Muscle of leg (tissue), 11 donors: Measurements from ENCODE around the gene EYS. TPM values are rescaled to one million over a fixed set of nuclear protein-coding genes. Genes with fewer than 3 reads are reported as not detected.
"Not testable (repeated sequence)": the region's sequence is repeated elsewhere in the genome, so short reads cannot be mapped to it uniquely, and the experiment has no call there.

ENCODE experiments used
- DNase-seq: peaks from one replicate; pipeline ENCODE4 v3.0.0; 2013
- H3K27ac ChIP-seq: one replicate; pipeline ENCODE4 v1.5.1; 2013; ENCODE audit warnings: mild to moderate bottlenecking, low read length, control low read depth
- H3K27me3 ChIP-seq: one replicate; pipeline ENCODE4 v1.6.1; 2013; ENCODE audit warnings: low read length; ENCODE audit not compliant: control insufficient read depth, insufficient read depth
- H3K36me3 ChIP-seq: one replicate; pipeline ENCODE4 v1.6.1; 2013; ENCODE audit warnings: low read length; ENCODE audit not compliant: control insufficient read depth, insufficient read depth
- H3K4me1 ChIP-seq: one replicate; pipeline ENCODE4 v1.6.1; 2013; ENCODE audit warnings: low read length; ENCODE audit not compliant: control insufficient read depth, insufficient read depth
- H3K4me3 ChIP-seq: one replicate; pipeline ENCODE4 v1.5.1; 2013; ENCODE audit warnings: low read length, control low read depth
- H3K9me3 ChIP-seq: replicated peaks from 2 replicates; pipeline ENCODE4 v1.6.1; 2013; ENCODE audit warnings: low read depth, low read length; ENCODE audit not compliant: control insufficient read depth
- WGBS: methylation state at CpG from one replicate; pipeline ENCODE4 v1.1.5; 2013; ENCODE audit warnings: missing lambda C conversion rate; ENCODE audit not compliant: insufficient coverage; 5-methylcytosine and 5-hydroxymethylcytosine counted together
- polyA plus RNA-seq, 8 donors: library from polyadenylated mRNA; unstranded; fragments of 120-200 nt; gene quantifications; one replicate each; pipeline versions ENCODE4 v1.2.1 to v1.2.3, GENCODE V29; 2013; ENCODE audit warnings: inconsistent platforms in 1 of 8, low replicate concordance in 1 of 8; ENCODE audit not compliant: insufficient read length in 8 of 8, insufficient read depth in 1 of 8
- total RNA-seq: library from RNA; stranded (reverse); fragments of 120-200 nt; gene quantifications from one replicate; pipeline ENCODE4 v1.2.4, GENCODE V29; 2013

The EYS gene
- total and polyA plus RNA-seq, 9 donors: 0.24 to 1.1 (median 0.66) TPM

DNA sequence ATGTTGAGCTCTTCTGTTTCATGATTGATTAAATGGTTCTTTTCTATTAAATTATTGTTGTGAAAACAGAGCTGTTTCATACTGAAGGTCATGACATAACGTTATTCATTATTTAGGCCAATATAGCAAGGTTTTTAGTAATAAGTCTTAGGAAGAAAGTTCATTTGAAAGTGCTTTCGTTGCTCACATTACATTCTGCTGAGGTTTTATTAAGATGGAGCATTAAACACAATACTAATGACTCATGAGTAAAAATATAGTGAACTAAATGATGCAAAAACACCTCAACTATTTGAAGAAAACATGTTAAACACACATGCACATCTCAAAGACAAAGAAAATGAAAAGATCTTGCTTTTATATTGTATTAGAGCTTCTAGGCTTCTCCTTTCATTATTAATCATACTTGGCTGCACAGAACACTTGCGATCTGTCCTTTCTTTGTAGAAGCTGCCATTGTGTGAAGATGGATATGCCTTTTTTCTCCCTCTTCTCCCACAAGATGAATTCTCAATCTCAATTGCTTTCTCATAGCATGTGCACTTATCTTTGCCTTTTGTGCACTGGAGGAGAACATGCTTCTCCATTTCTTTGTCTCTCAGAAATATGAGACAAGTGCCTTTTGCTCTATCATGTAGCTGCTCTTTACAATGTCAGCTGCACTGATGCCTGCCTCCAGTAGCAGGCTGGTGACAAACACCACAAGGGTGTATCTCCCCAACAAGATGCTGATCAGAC lies 1759.1 kb downstream of the EYS start:
- Histone ChIP-seq H3K9me3 (no peaks in the 10 kb centered on the region), H3K36me3 (no peaks in the 10 kb centered on the region), H3K4me1 (no peaks in the 10 kb centered on the region), H3K4me3 (no peak overlapping the region), H3K27ac (no peak overlapping the region), H3K27me3 (no peaks in the 10 kb centered on the region)
- no CpG with 5 or more reads among the region's 3 CpGs for WGBS
- no peak for DNase-seq

DNA sequence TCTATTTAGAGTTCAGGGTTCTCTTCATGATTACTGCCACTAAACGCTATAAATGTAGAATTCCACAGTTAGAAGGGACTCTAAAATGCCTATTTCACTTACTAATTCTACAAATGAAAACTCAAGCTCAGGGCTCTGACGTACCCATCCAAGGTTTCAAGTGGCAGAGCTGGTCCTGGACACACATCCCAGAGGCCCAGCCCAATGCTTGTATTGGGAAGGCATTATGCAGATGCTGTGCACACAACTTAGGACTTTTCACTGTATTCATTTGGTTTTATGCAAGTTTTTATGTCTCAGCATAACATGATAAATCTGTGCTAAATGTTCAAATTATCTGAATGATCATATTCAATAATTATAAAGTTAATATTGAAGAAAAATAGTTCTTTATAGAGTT lies 1761.0 kb downstream of the EYS start:
- Histone ChIP-seq H3K36me3 (no peaks in the 10 kb centered on the region), H3K27me3 (no peaks in the 10 kb centered on the region), H3K9me3 (no peaks in the 10 kb centered on the region), H3K4me3 (no peak overlapping the region), H3K4me1 (no peaks in the 10 kb centered on the region), H3K27ac (no peak overlapping the region)
- WGBS: 100% methylated on average over 1 of the region's 2 CpGs
- DNase-seq: no peak

DNA sequence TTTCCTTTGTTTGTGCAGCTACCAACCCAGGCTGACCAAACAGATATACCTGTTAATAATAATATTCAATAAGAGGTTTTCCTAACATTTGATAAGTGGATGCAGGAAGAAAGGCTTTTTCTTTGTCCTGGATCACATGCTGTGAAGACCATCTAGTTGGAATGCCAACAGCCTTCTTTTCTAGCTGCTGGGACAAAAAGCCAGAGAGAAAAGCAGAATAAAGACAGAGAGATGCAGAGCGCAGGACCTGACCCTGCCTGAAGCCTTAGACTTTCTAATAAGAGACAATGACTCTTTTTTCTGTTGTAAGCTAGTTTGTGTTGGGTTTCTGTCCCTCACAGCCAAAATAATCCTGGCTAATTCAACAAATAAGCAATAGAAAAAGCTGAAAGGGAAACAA lies 1763.2 kb downstream of the EYS start:
- Histone ChIP-seq H3K27me3 (no peaks in the 10 kb centered on the region), H3K9me3 (no peaks in the 10 kb centered on the region), H3K27ac (no peak overlapping the region), H3K4me1 (no peaks in the 10 kb centered on the region), H3K4me3 (no peak overlapping the region), H3K36me3 (no peaks in the 10 kb centered on the region)
- WGBS: no CpG with 5 or more reads among the region's 1 CpG
- DNase-seq: no peak

DNA sequence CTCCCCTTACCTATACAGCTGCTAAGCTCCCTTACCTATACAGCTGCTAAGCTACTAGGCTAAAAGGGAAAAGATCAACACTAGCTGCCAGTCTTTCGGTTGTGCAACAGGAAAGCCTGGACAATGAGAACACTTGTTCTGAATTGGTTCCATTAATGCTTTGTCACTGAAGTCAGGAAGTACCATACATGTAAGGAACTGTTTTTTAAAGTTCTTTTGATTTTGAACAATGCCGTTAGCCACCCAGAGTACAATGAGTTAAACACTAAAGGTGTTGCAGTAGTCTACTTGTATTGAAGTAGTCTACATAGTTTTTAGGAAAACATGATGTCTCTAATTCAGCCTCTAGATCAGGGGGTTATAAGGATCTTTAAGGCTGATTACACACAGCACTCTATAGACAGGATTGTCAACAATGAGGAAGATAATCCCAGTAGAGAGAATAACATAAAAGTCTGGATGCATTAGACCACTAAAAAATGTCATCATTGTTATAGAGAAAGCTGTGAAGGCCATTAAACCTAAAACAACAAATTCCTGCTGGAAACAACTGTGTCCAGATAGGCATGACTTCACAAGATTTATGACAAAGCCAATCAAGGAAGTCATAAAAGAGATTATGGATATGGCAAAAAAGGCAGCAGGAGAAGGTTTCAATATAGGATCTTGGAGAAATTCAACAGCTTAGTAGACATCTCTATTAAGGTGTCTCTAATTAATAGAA lies 1765.1 kb downstream of the EYS start:
- Histone ChIP-seq H3K36me3 (no peaks in the 10 kb centered on the region), H3K27ac (no peak overlapping the region), H3K4me1 (no peaks in the 10 kb centered on the region), H3K9me3 (no peaks in the 10 kb centered on the region), H3K4me3 (no peak overlapping the region), H3K27me3 (no peaks in the 10 kb centered on the region)
- DNase-seq: no peak
- 86% methylated on average over 1 of the region's 2 CpGs for WGBS

DNA sequence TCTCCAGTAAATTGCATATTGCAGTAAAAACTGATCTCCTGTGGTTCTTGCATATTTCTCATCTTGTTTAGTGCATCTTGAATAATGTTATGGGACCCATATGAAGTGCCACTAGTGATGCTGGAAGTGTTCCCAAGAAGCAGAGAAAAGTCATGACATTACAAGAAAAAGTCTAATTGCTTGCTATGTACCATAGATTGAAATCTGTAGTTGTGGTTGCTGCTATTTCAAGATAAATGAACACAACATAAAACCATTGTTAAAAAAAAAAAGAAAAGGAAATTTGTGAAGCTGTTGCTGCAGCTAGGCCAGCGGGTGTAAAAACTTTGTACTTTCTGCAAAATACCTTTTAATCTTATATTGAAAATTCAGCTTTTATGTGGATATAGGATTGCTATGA lies 1767.0 kb downstream of the EYS start:
- DNase-seq: no peak
- no peak overlapping the region for H3K4me3 ChIP-seq
- no peaks in the 10 kb centered on the region for H3K36me3 ChIP-seq
- no peaks in the 10 kb centered on the region for H3K9me3 ChIP-seq
- H3K4me1 ChIP-seq: no peaks in the 10 kb centered on the region
- H3K27ac ChIP-seq: no peak overlapping the region
- no peaks in the 10 kb centered on the region for H3K27me3 ChIP-seq
- WGBS: no CpG with 5 or more reads among the region's 1 CpG

DNA sequence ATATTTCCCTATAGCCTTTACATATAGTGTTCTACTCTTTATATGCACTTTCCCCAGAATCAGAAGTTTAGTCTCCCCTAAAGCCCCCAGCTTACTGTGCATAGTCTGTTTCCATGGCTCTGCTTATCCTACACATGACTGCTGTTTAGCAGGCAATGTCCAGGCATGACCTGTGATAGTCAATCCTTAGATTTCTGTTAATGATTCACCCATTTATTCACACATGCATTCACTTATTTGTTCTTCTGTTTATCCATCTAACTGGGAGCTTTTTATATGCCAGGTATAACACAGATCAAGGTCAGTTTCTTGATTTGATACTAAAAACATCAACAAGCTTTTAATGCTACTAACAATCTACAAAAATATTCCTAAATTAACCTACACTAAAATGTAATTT lies 1770.6 kb downstream of the EYS start:
- no peaks in the 10 kb centered on the region for H3K9me3 ChIP-seq
- H3K4me3 ChIP-seq: no peak overlapping the region
- no peaks in the 10 kb centered on the region for H3K36me3 ChIP-seq
- H3K27me3 ChIP-seq: no peaks in the 10 kb centered on the region
- no peak overlapping the region for H3K27ac ChIP-seq
- H3K4me1 ChIP-seq: no peaks in the 10 kb centered on the region
- DNase-seq: no peak

DNA sequence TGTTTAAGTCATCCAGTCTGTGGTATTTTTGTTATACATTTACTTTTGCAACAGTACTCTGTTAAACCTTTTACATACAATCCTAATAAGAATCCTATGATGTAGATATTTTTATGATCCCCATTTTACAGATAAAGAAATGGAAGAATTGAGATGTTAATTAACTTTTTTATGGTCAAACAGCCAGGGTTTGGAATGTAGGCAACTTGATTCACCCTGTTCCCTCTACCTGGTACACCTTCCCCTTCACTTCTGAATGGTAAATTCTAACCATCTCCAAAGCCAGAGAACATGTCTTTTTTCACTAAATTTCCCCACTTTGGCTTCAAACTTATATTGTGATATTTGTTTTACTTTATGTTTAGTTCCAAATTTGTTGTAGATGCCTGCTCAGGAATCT lies 1771.3 kb downstream of the EYS start:
- no peak for DNase-seq
- no peaks in the 10 kb centered on the region for H3K9me3 ChIP-seq
- H3K36me3 ChIP-seq: no peaks in the 10 kb centered on the region
- no peaks in the 10 kb centered on the region for H3K27me3 ChIP-seq
- H3K27ac ChIP-seq: no peak overlapping the region
- no peaks in the 10 kb centered on the region for H3K4me1 ChIP-seq
- H3K4me3 ChIP-seq: no peak overlapping the region

DNA sequence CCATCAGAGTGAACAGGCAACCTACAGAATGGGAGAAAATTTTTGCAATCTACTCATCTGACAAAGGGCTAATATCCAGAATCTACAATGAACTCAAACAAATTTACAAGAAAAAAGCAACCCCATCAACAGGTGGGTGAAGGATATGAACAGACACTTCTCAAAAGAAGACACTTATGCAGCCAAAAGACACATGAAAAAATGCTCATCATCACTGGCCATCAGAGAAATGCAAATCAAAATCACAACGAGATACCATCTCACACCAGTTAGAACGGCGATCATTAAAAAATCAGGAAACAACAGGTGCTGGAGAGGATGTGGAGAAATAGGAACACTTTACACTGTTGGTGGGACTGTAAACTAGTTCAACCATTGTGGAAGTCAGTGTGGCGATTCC lies 1773.1 kb downstream of the EYS start:
- not testable (repeated sequence) for H3K27ac ChIP-seq, H3K9me3 ChIP-seq, H3K27me3 ChIP-seq, H3K36me3 ChIP-seq, DNase-seq, H3K4me1 ChIP-seq, H3K4me3 ChIP-seq
- WGBS: no CpG with 5 or more reads among the region's 4 CpGs

DNA sequence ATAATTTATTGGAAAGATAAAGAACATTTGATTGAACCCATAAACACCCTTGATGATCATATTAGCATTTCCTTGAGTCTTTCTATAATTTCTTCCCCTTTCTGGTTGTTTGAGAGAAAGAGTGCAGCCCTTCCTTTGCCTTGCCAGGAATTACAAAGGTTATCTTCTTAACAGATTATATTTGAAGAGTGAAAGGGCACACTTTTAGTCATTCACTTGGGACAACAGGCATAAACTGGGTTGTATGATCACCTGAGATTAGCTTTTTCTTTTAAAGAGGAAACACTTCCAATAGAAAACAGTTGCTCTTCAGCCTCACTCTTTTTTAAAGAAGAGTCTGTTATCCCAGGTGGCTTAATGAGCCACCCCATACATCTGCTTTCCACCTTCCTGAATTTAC lies 1776.2 kb downstream of the EYS start:
- H3K27me3 ChIP-seq: no peaks in the 10 kb centered on the region
- no peak overlapping the region for H3K4me3 ChIP-seq
- H3K27ac ChIP-seq: no peak overlapping the region
- DNase-seq: no peak
- H3K36me3 ChIP-seq: no peaks in the 10 kb centered on the region
- no peaks in the 10 kb centered on the region for H3K4me1 ChIP-seq
- no peaks in the 10 kb centered on the region for H3K9me3 ChIP-seq

DNA sequence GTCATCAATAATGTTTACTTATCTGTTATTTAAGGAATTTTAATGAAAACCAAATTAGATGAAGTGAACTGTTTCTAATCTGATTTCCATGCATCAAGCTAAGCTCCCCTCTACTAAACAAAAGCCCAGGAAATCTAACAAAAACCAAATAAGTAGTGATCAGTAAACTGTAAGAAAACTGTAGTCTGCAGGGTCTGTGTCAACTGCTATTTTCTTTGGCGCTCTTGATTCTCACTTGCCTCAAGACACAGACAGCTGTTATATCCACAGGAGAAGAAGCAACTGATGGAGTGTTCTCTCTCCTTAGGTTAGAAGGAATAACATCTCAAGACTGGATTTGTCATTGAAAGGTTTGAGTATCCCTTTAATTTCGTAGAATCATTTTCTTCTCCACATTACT lies 1777.9 kb downstream of the EYS start:
- Histone ChIP-seq H3K4me3 (no peak overlapping the region), H3K27me3 (no peaks in the 10 kb centered on the region), H3K36me3 (no peaks in the 10 kb centered on the region), H3K9me3 (no peaks in the 10 kb centered on the region), H3K27ac (no peak overlapping the region), H3K4me1 (no peaks in the 10 kb centered on the region)
- WGBS: no CpG with 5 or more reads among the region's 2 CpGs
- DNase-seq: no peak

DNA sequence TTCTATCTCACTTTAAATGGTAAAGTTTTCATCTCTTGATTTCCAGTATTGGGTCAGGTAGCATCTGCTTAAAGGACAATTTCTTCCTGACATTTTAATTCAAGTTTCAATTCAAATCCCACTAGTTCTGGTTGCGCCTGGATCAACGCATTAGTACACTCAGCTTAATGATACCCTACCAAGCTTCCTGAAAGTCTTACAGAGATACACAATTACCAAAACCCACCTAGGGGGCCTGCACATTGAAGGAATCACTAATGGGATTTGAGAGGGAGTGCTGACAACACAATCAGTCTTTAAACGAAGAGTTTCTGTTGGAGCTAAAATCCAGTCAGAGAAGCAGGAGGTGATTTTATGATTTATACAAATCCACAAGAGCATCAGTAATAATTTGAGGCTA lies 1778.4 kb downstream of the EYS start:
- no peaks in the 10 kb centered on the region for H3K27me3 ChIP-seq
- no peak overlapping the region for H3K4me3 ChIP-seq
- no peaks in the 10 kb centered on the region for H3K4me1 ChIP-seq
- no peak overlapping the region for H3K27ac ChIP-seq
- DNase-seq: no peak
- H3K36me3 ChIP-seq: no peaks in the 10 kb centered on the region
- no peaks in the 10 kb centered on the region for H3K9me3 ChIP-seq
- whole genome bisulfite sequencing: no CpG with 5 or more reads among the region's 3 CpGs
